Aorta (tissue), 5 donors: Measurements from ENCODE around the gene CEP295NL. TPM values are rescaled to one million over a fixed set of nuclear protein-coding genes. Genes with fewer than 3 reads are reported as not detected.
"Not testable (repeated sequence)": the region's sequence is repeated elsewhere in the genome, so short reads cannot be mapped to it uniquely, and the experiment has no call there.

Source experiments
- ATAC-seq: fragments of 200-7000 bp; cut with Tn5 transposase; one replicate; pipeline ENCODE4 v1.9.1; 2022; ENCODE audit warnings: moderate library complexity; ENCODE audit not compliant: low FRiP score
- DNase-seq, 2 donors: peaks; one replicate each; pipeline ENCODE4 v3.0.0-alpha.2; 2020
- H3K27ac ChIP-seq, 2 donors: one replicate each; pipeline ENCODE4 v1.5.1; 2013; ENCODE audit warnings: low read length in 2 of 2, mild to moderate bottlenecking in 2 of 2, moderate library complexity in 2 of 2, control low read depth in 1 of 2, inconsistent platforms in 1 of 2, low read depth in 1 of 2
- H3K27me3 ChIP-seq, 2 donors: one replicate each; pipeline ENCODE4 v1.6.1; 2013; ENCODE audit warnings: control low read depth in 1 of 2, low read length in 1 of 2, mild to moderate bottlenecking in 1 of 2, moderate library complexity in 1 of 2; ENCODE audit not compliant: insufficient read depth in 2 of 2, control insufficient read depth in 1 of 2
- H3K36me3 ChIP-seq, 2 donors: one replicate each; pipeline ENCODE4 v1.6.1; 2013; ENCODE audit warnings: control low read depth in 1 of 2, low read length in 1 of 2, mild to moderate bottlenecking in 1 of 2; ENCODE audit not compliant: insufficient read depth in 2 of 2, control insufficient read depth in 1 of 2
- H3K4me1 ChIP-seq, 2 donors: one replicate each; pipeline ENCODE4 v1.6.1; 2013; ENCODE audit warnings: low read length in 2 of 2, control low read depth in 1 of 2, mild to moderate bottlenecking in 1 of 2, moderate library complexity in 1 of 2; ENCODE audit not compliant: insufficient read depth in 2 of 2, control insufficient read depth in 1 of 2
- H3K4me3 ChIP-seq, 2 donors: one replicate each; pipeline ENCODE4 v1.5.1; 2013; ENCODE audit warnings: low read length in 2 of 2, control low read depth in 1 of 2, mild to moderate bottlenecking in 1 of 2
- H3K9me3 ChIP-seq: one replicate; pipeline ENCODE4 v1.6.1; 2013; ENCODE audit warnings: mild to moderate bottlenecking, low read length; ENCODE audit not compliant: control insufficient read depth
- WGBS, 2 donors: extraction: QIAGEN DNeasy Blood & Tissue Kit; methylation state at CpG; one replicate each; pipeline ENCODE4 v1.1.7; 2013; 5-methylcytosine and 5-hydroxymethylcytosine counted together
- intact Hi-C, 2 donors: fragments of 100-400 bp; cut with DNase I; formaldehyde crosslinking; loops; one replicate each; pipeline versions ENCODE4 v1.14.2 to v1.15.0; 2022
- polyA plus RNA-seq, 2 donors: library from polyadenylated mRNA; stranded (reverse); fragments of 200-250 nt; gene quantifications; one replicate each; pipeline ENCODE4 v1.2.3, GENCODE V29; 2013
- total RNA-seq, 2 donors: library from RNA; stranded (reverse); fragmentation: NEBNext Ultra II Directional; extraction: Animal tissue kit (Norgen Biotek cat#: 25700); gene quantifications; one replicate each; pipeline ENCODE4 v1.2.1, GENCODE V29; 2021
- donor health status: healthy with polysubstance abuse.
- donor health status: Bipolar disorder and iron deficiency.
- donor health status: DM: no; HTN: no; CAD: no.
- donor health status: DM: no; HTN: no; CAD: no.
- donor health status: DM: yes; HTN: yes; CAD: no.

The CEP295NL gene
- total and polyA plus RNA-seq, 4 donors, result 0.25 to 13.9 (median 5.4) TPM

DNA sequence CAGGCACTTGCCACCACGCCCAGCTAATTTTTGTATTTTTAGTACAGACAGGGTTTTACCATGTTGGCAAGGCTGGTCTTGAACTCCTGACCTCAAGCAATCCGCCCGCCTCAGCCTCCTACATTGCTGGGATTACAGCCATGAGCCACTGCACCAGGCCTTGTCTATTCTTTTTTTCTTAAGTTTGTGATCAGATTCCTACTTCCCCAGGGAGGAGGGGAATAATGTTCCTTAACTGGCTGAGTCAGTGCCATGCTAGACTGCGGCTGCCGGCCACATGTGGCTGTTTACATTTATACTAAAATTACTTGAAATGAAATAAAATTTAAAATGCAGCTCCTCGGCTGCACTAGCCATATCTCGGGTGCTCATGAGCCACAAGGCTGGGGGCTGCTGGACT is 34.6 kb downstream of the CEP295NL start:
- peaks cover 4% of the 10 kb centered on the region in 2 donors for H3K36me3 ChIP-seq
- intact Hi-C loops, result loop anchor here (5.0 kb wide), 3 partner anchors 54 to 104 kb away; no protein-coding TSS in a partner anchor

DNA sequence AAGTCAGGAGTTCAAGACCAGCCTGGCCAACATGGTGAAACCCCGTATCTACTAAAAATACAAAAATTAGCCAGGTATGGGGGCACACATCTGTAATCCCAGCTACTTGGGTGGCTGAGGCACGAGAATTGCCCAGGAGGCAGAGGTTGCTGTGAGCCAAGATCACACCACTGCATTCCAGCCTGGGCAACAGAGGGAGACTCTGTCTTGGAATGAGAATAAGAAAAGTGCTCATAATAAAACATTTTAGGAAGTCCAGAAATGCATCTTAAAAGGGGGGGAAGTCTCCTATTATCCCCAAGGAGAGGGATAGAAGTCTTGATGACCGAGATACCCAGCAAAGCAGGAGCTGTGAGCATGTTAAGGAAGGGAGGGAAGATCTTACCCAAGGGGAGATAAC is 36.0 kb downstream of the CEP295NL start:
- ATAC-seq, H3K4me1 ChIP-seq, H3K9me3 ChIP-seq, H3K4me3 ChIP-seq, H3K36me3 ChIP-seq, DNase-seq, H3K27me3 ChIP-seq: not testable (repeated sequence)
- intact Hi-C loops, result loop anchor here (5.0 kb wide), 3 partner anchors 55 to 105 kb away; no protein-coding TSS in a partner anchor
- WGBS, 2 donors, result 56 to 66% methylated on average over 3 of the region's 3 CpGs
- peak overlapping the region in 1 of 2 donors; percentile 35 for H3K27ac ChIP-seq

More for the DNA sequence above, 34.6 kb downstream of the CEP295NL start:
- Histone ChIP-seq H3K9me3 (no peaks in the 10 kb centered on the region), H3K4me1 (no peaks in the 10 kb centered on the region), H3K4me3 (no peak overlapping the region), H3K27ac (no peak overlapping the region), H3K27me3 (no peaks in the 10 kb centered on the region)
- DNase-seq (no peak), ATAC-seq (no peak)
- 35 to 36% methylated on average over 7 of the region's 7 CpGs for WGBS, 2 donors

DNA sequence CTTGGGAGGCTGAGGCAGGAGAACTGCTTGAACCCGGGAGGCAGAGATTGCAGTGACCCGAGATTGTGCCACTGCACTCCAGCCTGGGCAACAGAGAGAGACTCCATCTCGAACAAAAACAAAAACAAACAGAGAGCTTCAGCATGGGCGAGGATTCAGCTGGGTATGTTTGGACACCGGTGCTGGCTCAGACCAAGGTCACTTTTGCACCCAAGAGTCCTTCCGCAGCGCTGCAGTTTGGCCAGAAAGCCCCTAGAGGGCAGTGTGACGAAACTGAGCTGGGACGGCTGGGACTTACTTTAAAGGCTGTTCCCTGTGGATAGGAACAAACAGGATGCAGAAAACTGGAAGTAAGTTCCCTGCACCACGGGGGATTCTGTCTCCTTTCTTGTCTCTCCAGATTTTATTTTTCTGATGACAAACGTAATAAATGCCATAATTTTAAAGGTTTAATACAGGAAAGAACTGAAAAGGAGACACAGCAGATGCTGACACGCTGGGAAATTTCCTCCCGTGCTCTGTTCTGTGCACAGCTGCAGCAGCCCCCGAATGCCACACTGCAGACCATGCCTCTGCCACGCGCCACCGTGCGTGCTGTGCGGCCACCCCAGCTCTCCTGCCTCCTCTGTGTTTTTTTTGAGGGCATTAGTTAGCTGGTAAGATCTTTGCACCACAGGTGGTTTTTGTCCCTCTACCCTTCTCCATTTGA is 37.2 kb downstream of the CEP295NL start:
- peaks cover 0 to 2% of the 10 kb centered on the region in 2 donors for H3K36me3 ChIP-seq
- no peaks in the 10 kb centered on the region for H3K27me3 ChIP-seq
- ATAC-seq (peak; percentile 69), DNase-seq (peak; percentile 87 to 92)
- no peaks in the 10 kb centered on the region for H3K4me1 ChIP-seq
- intact Hi-C loops, result loop anchor here (1.0 to 5.0 kb wide), 4 partner anchors 56 to 106 kb away; no protein-coding TSS in a partner anchor
- no peak overlapping the region for H3K4me3 ChIP-seq
- no peaks in the 10 kb centered on the region for H3K9me3 ChIP-seq
- H3K27ac ChIP-seq, result no peak overlapping the region
- 17 to 25% methylated on average over 19 of the region's 19 CpGs for WGBS, 2 donors

DNA sequence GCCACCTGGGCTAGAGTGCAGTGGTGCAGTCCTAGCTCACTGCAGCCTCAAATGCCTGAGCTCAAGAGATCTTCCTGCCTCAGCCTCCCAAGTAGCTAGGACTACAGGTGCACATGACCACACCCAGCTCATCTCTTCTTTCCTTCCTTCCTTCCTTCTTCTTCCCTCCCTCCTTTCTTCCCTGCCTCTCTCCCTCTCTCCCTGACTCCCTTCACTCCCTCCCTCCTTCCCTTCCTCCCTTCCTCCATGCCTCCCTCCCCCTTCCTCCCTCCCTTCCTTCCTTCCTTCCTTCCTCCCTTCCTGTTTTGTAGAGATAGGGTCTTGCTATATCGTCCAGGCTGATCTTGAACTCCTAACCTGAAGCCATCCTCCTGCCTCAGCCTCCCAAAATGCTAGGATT is 38.9 kb downstream of the CEP295NL start:
- Histone ChIP-seq H3K4me3 (no peak overlapping the region), H3K27ac (no peak overlapping the region), H3K36me3 (peaks cover 0 to 2% of the 10 kb centered on the region in 2 donors), H3K27me3 (no peaks in the 10 kb centered on the region), H3K9me3 (no peaks in the 10 kb centered on the region), H3K4me1 (no peaks in the 10 kb centered on the region)
- no peak for ATAC-seq
- intact Hi-C loops, result no loop called here
- WGBS, 2 donors, result 63 to 72% methylated on average over 1 of the region's 1 CpG
- DNase-seq, result no peak

DNA sequence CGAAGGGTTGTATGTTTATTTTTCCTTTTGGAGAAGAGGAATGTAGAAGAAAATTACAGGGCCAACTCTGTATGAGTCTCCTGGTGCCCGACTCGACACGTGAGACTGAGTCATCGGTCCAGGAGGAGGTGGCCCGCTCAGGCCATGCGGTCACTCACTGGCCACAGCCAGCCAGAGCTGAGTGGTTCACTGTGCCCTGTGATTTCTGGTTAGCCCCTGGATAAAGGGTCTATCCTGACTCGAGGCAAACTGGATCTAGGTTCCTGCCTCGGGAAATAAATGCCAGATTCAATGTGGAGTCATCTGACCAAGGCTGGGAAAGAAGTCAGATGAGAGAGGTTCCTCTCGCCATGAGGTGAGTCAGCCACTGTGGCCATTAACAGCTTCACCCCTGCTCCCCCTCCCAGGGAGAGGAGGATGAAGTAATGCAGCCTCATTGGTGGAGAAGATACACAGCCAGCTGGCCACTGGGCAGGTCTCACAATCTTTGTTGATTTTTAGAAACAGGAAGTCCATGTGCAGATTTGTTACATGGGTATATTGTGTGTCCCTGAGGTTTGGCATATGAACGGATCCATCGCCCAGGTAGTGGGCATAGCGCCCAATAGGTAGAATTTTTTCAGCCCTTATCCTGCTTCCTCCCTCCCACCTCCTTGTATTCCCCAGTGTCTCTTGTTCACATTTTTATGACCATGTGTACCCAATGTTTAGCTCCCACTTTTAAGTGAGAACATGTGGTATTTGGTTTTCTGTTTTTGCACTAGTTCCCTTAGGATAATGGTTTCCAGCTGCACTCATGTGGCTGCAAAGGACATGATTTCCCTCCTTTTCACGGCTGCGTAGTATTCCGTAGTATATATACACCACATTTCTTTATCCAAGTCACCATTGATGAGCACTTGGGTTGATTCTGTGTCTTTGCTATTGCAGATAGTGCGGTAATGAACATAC is 40.7 kb downstream of the CEP295NL start:
- Histone ChIP-seq H3K36me3 (peaks cover 0 to 2% of the 10 kb centered on the region in 2 donors), H3K27ac (peak overlapping the region; percentile 63 to 82), H3K4me3 (no peak overlapping the region), H3K4me1 (no peaks in the 10 kb centered on the region), H3K9me3 (no peaks in the 10 kb centered on the region), H3K27me3 (no peaks in the 10 kb centered on the region)
- DNase-seq (peak; percentile 95 to 96), ATAC-seq (peak; percentile 94)
- intact Hi-C loops, result no loop called here
- WGBS, 2 donors, result 29 to 33% methylated on average over 17 of the region's 17 CpGs

DNA sequence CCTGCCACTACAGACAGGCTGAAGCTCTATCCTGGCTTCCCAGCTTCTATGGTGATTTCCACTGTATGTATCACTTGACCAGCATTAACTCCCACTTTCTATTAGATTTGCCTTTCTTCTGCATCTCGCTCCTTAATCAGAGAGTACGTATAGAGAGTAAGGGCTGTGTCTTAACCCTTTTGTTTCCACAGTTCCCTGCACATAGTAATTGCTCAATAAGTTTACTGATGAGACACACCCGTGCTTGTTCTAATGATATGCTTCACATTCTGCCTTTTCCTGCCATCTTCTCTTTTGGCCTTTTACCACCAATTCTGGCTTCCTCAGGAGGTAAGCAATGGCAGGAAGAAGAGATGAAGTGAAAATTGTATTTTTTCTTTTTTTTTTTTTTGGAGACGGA is 41.8 kb downstream of the CEP295NL start:
- intact Hi-C loops, result no loop called here
- no peaks in the 10 kb centered on the region for H3K9me3 ChIP-seq
- H3K4me1 ChIP-seq, result no peaks in the 10 kb centered on the region
- no peak overlapping the region for H3K4me3 ChIP-seq
- H3K36me3 ChIP-seq, result no peaks in the 10 kb centered on the region
- 85% methylated on average over 3 to 4 of the region's 4 CpGs for WGBS, 2 donors
- H3K27me3 ChIP-seq, result no peaks in the 10 kb centered on the region
- peak overlapping the region; percentile 73 to 87 for H3K27ac ChIP-seq
- DNase-seq, result no peak
- no peak for ATAC-seq

DNA sequence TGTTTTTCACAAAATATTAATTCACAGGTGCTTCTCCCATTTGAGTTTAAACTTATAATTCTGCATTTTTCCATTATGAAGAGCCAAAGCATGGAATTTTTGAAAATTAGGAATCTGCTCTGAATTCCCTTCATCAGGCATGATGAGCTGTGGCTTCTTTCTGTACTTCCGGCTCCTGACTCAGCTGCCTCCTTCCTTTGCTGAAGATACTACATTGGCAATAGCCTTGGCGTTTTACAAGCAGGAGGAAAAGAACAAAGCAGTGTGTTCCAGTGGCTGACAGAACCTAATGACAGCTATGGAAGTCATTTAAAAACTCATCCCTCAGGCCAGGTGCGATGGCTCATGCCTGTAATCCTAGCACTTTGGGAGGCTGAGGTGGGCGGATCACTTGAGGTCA is 44.0 kb downstream of the CEP295NL start:
- no peak for DNase-seq
- no peak overlapping the region for H3K27ac ChIP-seq
- H3K4me1 ChIP-seq, result no peaks in the 10 kb centered on the region
- H3K9me3 ChIP-seq, result no peaks in the 10 kb centered on the region
- no peak for ATAC-seq
- intact Hi-C loops, result no loop called here
- H3K4me3 ChIP-seq, result no peak overlapping the region
- H3K27me3 ChIP-seq, result no peaks in the 10 kb centered on the region
- 85 to 87% methylated on average over 4 of the region's 4 CpGs for WGBS, 2 donors
- H3K36me3 ChIP-seq, result peaks cover 0 to 5% of the 10 kb centered on the region in 2 donors

DNA sequence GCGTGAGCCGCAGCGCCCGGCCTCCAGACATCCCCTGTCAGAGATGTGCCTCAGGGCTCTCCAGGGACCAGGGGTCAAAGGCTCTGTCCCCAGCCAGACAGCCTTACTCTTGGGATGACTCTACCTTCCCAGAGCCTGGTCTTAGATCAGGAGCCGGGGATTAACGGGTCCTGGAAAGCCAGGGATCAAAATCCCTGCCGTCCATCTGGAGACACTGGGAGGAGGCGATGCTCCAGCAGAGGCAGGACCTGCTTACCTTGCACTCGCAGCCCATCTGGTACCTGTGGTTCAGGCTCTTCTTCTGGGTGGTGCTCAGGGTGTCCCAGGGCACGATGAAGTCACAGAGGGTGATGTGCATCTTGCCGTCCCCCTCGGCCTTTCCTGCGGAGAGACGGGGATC is 45.7 kb downstream of the CEP295NL start:
- peaks cover 0 to 7% of the 10 kb centered on the region in 2 donors for H3K36me3 ChIP-seq
- no peaks in the 10 kb centered on the region for H3K27me3 ChIP-seq
- H3K9me3 ChIP-seq, result no peaks in the 10 kb centered on the region
- no peak overlapping the region for H3K4me3 ChIP-seq
- no peak overlapping the region for H3K27ac ChIP-seq
- DNase-seq (no peak), ATAC-seq (no peak)
- WGBS, 2 donors, result 89 to 94% methylated on average over 14 of the region's 14 CpGs
- no peaks in the 10 kb centered on the region for H3K4me1 ChIP-seq
- intact Hi-C loops, result no loop called here
